Jurkat, Clone E6-1 (cell line): ENCODE data around the gene RSPRY1.
"Not testable (repeated sequence)": the region's sequence is repeated elsewhere in the genome, so short reads cannot be mapped to it uniquely, and the experiment has no call there.

Experiments
- DNase-seq: peaks from one replicate; pipeline ENCODE4 v3.0.0-alpha.2; 2011; ENCODE audit warnings: low read depth, low spot score
- H3K4me3 ChIP-seq: 2 replicates; pipeline ENCODE4 v1.5.1; 2011; ENCODE audit warnings: mild to moderate bottlenecking, low read length, control low read depth, moderate library complexity

The RSPRY1 gene

DNA sequence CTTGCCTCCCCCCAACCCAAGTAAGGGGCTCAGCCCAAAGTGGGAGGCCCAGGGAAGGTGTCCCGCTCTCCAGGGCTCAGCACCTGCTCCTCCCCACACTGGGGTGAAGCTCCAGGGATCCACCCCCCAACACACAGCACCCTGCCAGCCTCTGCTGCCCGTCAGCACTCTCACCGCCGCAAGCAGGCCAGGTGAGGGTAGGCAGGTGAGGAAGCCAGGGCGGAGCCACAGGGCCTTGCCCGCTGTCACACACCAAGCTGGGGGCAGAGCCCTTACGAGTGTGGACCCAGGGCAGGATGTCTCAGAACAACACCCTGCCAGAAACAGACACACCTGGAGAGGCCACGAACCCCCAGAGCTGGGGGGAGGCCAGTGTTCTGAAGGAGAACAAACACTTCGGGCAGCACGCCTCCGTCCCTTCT is 78.8 kb downstream of the RSPRY1 start:
- DNase-seq, result no peak

DNA sequence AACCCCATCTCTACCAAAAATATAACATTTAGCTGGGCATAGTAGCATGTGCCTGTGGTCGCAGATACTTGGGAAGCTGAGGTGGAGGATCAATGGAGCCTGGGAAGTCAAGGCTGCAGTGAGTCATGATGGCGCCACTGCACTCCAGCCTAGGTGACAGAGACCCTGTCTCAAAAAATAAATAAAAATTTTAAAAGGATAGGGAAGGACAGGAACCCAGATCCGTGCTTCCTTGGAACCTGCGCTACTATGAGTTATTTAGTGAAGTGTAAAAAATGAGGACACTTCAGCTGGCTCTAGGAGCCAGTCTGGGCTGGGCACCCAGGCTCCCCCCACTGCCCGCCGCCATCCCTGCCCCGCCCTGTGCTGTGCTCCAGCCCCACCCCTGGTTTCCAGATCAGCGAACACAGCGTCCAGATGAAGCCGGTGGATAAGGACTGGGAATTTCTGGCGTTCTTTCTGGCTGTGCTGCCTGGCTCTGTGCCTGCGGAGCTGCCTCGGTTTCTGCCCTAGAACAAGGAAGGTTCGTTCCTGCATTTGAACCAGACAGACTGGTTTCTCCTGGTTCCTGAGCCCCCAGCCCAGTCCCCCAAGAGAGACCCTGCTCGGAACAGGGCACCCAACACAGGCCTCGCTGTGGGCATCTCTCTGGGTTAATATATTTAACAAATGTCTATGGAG is 79.9 kb downstream of the RSPRY1 start:
- H3K4me3 ChIP-seq, result no peak overlapping the region; the same call in 1 of the 2 replicates
- DNase-seq, result no peak

More for the DNA sequence above, 78.8 kb downstream of the RSPRY1 start:
- H3K4me3 ChIP-seq, result no peak overlapping the region

DNA sequence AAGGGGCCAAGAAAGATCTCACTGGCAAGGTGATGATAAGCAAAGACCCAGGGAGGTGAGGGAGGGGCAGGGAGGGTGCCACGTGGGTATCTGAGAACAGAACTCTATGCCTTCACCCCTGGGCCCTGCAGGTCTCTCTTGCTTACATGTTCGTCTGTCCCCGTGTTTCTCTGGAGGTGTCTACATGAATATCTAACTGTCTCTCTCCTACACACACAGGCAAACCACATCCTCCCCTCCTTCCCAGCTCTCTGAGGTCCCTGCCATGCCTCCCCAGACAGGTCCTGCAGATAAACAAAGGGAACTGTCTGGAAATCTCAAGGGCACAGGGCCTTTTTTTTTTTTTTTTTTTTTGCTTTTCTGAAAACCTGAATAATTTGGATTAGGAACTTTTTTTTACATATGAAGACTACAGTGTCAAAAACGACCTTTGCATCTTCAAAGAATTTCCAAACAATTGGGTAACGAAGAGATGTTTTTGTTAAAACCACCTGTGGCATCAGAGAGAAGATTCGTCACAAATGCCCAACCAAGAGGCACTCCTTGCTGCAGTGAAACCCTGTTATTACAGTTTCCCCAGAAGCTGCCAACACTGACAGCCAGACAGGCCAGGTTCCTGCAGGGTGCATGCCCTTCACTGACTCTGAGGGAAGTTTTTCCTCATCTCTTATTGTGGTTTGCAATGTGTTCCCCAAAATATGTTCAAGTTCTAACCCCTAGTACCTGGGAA is 80.6 kb downstream of the RSPRY1 start:
- peak overlapping the region; percentile 29 for H3K4me3 ChIP-seq
- peak; percentile 94 for DNase-seq

DNA sequence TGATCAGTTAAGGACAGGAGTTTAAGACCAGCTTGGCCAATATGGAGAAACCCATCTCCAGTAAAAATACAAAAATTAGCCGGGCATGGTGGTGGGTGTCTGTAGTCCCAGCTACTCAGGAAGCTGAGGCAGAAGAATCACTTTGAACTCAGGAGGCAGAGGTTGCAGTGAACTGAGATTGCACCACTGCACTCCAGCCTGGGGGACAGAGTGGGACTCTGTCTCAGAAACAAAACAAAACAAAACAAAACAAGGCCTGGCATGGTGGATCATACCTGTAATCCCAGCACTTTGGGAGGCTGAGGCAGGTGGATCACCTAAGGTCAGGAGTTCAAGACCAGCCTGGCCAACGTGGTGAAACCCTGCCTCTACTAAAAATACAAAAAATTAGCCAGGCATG is 81.2 kb downstream of the RSPRY1 start:
- not testable (repeated sequence) for DNase-seq

DNA sequence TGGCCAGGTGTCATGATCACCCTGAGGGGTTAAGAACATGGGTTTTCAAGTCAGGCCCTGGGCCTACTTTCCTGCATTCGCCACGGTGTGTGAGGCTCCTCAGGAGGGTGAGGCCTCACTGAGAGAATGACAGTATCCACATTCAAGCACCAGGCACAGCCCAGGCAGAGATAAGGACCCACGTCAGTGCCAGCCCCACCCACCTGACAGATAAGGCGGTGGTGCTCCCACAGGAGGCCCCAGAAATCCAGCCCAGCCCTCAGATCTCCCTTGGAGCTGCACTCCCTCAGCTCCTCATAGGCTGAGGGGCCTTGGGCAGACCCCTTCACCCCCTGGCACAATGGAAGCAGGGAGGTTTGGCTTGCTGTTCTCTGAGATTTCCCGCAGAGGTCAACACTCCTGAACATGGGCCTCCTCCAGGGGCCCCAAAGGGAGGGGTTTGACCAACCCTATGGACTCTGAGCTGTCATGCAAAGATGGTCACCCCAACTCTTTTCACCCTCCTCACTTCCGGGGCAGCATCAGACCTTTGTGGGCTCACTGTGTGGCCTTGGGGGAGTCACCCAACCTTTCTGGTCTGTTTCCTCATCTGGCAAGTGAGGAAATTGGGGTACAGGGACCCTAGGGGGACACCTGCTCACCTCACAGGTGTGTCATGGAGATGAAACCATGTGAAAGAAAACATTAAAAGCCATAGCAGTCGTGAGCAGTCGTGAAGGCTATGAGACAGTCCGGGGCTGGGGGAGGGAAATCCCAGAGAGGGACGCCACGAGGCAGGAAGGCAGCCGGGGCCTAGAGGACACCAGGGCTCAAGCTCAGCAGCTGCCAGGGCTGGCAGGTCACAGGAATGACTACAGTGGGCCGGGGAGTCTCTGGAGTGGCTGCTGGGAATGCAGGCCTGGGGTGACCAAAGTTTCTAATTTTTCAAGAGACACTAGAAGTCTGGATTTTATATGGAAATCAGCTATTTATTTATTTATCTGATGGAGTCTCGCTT is 83.0 kb downstream of the RSPRY1 start:
- no peak overlapping the region for H3K4me3 ChIP-seq
- DNase-seq, result no peak

More for the DNA sequence above, 81.2 kb downstream of the RSPRY1 start:
- H3K4me3 ChIP-seq, result peak overlapping the region; percentile 29

DNA sequence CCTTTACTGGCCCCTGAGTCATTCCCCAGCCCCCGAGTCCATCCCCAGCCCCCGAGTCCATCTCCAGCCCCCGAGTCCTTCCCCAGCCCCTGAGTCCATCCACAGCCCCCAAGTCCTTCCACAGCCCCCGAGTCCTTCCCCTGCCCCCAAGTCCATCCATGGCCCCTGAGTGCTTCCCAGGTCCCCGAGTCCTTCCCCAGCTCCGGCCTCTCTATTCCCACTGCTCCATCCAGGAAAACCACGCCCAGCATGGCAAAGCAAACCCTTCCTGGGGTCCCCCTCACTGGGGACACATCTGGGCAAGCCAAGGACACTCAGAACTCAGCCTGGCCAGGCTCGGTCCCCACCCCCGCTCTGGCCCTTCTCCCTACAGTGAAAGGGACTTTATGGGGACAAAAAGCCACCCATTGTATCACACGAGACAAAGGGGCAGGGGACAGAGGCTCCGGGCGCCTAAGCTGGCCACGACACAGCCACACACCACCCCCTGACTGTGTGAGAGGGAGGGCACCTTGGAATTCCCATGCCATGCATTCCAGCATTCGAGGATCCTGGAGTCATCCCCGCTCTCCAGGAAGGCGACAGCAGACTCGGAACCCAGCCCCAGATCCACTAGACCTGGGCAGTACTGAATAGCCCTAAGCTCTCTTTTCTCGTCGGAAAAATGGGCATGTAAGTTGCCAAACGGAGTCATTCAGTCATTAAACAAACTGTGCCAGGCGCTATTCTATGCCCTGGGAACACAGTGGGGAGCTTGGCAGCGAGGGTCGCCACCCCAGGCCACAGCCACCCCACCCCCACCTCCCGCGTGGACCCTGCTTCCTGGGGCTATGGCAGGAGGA is 84.3 kb downstream of the RSPRY1 start:
- no peak overlapping the region for H3K4me3 ChIP-seq
- DNase-seq, result no peak

DNA sequence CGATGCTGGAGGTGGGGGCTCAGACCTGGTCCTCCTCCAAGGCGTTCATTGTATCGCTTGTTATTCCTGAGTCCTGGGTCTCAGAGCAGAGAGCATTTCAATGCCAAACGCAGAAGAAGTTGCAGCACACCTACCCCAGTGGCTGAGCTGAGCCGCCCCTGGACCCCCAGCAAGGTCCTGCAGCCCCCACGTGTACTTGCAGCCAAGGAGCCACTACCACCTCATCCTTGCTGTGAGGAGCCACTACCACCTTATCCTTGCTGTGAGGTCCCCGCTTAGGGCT is 84.9 kb downstream of the RSPRY1 start:
- no peak overlapping the region for H3K4me3 ChIP-seq
- no peak for DNase-seq

DNA sequence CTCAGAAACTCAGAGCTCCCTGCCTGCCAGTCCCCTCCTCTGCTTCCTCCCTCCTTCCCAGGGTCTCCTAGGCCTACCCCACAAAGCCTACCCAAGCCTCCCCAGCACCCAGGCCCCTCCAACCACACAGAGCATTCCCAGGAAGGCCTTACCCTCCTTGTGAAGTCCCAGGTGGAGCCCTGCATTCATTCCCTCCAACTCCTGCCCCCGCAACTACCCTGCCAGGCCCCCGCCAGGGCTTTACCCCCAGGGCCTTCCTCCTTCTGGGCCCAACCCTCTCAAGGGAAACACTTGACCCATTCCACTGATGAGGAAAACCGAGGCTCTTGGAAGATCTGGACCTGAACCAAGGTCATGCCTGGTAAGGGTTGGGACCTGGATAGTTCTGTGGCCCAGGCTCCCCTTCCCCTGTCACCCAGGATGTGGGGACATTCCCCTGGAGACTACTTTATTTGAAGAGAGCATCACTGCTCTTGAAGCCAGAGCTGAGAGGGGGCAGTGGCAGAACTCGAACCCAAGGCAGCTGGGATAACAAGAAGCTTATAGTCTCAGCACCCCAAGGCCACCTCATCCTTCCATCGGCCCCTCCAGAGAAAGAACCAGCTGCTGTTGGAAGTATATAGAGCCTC is 85.9 kb downstream of the RSPRY1 start:
- H3K4me3 ChIP-seq, result no peak overlapping the region
- no peak for DNase-seq

DNA sequence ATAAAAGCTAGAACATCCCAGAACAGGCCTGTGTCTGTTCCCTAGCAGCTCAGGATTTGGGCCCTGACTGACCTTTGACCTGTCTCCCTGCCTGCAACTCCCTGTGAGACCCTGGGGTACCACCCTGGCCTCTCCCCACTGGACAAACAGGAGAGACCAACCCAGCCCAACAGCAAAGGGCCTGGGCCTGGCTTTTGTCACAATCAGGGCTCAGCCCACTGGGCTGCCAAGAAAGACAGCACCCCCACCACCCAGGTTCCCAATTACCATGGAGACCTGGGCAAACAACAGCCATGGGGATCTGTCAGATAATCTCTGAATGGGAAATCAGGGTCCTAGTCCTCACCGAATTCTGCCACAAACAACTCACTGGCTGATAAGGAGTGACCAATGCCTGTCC is 87.2 kb downstream of the RSPRY1 start:
- no peak for DNase-seq
- H3K4me3 ChIP-seq, result no peak overlapping the region

DNA sequence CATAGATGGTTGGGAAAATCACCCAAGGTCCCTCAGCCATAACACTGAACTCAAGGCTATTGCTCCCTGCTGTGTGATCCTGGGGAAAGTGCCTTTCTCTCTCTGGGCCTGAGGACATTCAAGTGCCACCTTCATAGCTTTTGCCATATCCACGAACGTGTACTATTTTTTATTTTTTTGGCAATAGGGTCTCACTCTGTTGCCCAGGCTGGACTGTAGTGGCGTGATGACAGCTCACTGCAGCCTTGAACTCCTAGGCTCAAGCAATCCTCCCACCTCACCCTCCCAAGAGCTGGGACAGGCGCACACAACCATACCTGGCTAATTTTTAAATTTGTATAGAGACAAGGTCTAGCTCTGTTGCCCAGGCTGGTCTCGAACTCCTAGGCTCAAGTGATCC is 87.7 kb downstream of the RSPRY1 start:
- DNase-seq, result no peak
- H3K4me3 ChIP-seq, result no peak overlapping the region

DNA sequence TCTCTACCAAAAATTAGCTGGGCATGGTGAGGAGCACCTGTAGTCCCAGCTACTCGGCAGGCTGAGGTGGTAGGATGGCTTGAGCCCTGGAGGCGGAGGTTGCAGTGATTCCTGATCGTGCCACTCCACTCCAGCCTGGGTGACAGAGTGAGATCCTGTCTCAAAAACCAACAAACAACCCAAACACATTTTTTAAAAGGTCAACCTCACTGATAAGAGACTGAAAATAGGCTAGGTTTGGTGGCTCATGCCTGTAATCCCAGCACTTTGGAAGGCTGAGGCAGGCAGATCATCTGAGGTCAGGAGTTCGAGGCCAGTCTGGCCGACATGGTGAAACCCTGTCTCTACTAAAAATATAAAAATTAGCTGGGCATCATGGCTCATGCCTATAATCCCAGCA is 89.8 kb downstream of the RSPRY1 start:
- H3K4me3 ChIP-seq, DNase-seq: not testable (repeated sequence)

DNA sequence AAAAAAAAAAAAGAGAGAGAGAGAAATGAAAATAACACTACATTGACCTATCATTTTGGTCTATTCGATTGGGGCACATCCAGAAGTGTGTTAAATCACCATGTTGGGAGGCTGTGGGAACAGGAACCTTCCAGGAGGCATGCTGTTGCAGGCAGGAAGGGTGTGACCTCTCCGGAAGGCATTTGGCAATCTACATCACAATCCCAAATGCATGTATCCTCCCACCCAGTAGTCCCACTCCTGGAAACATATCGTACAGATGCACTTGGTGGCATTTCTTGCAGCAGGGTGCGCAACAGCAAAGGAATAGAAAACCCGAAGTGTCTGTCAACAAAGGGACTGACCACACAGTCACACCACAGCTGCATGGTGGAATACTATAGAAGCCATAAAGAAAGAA is 90.5 kb downstream of the RSPRY1 start:
- no peak for DNase-seq
- no peak overlapping the region for H3K4me3 ChIP-seq

DNA sequence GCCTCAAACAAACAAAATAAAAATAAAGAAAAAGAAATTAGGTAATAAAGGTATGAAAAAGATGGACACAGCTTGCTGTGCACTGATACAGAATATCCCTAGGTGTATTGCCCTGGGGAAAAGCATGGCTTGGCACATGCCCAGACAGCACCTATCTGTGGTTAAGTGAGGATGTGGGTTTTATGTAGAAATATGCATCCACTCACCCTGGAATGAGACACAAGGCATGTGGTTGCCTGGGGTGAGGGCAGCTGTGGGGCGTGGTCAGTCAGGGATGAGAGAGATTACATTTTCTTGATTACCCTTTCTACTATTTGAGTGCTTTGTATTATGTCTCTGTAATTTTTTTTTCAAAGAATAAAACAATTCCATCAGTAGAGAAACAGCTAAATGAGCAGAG is 91.5 kb downstream of the RSPRY1 start:
- H3K4me3 ChIP-seq, result no peak overlapping the region
- peak; percentile 93 for DNase-seq

DNA sequence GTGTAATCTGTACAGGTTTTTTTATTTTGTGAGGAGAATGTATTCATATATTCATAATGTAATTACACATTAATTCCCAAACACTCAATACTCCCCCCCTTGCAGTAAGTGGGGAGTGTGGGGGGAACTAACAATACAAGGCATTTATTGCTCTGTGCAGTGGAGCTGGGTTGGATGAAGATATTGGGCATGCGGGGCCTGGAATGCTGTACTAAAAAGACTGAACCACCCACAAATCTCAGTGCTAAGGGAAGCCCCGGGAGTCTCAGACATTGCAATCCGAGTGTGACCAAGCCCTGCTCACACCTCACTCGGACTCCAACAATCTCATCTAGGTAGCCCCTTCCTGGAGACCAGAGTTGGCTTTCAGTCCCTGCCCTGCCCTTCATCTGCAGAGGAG is 92.4 kb downstream of the RSPRY1 start:
- DNase-seq, result no peak
- no peak overlapping the region for H3K4me3 ChIP-seq

DNA sequence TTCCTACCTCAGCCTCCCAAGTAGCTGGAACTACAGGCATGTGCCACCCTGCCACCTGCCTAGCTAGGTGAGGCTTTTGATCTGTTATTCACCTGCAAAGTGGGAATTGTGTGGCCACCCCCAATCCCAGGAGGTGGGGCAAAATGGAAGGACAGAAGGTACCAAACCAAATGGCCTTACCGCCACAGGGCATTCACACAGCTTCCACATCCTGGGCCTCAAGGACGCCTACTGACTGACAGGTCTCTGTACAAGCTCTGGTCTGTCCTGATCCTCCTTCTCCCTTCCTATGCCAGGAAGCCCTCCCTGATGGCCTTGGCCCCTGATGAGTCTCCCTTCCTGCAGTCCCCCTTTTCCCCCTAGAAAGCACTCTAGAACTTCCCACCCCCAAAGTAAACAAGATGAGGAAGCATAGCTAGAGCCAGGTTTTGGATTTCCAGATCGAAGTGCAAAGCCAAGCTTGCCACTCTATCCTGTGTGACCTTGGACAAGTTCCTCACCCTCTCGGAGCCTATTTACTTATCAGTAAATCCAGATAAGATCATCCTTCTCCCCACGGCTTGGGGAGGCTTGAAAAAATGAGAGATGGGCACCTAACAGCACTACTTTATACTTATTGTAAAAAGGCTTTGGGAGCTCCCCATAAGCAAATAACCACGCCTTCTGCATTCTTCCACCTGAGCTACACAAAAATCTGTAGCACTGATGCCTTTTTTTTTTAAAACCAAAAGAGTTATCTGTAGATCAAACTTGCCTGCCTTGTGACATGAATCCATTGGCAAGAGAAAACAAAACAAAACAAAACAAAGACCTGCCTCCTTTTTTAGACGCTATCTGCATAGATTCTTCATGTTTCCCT is 93.9 kb downstream of the RSPRY1 start:
- no peak overlapping the region for H3K4me3 ChIP-seq
- DNase-seq, result no peak

DNA sequence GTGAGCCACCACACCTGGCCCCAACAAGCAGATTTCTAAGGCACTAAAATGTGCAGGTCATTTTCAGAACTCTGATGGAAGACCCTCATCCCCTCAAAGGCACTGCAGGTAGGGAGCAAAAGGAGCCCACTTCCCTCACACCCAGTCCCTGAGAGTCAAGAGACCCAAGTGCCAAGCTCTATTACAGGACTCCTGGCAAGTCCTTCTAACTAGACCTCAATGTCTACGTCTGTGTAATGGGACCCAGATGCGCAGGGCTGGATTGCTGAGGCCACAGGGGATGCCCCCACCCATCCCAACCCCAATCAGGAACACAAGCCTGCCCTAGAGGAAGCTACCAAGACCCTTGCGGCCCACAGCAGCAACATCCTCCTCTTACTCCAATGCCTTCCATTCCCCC is 95.7 kb downstream of the RSPRY1 start:
- H3K4me3 ChIP-seq, result no peak overlapping the region
- DNase-seq, result no peak

DNA sequence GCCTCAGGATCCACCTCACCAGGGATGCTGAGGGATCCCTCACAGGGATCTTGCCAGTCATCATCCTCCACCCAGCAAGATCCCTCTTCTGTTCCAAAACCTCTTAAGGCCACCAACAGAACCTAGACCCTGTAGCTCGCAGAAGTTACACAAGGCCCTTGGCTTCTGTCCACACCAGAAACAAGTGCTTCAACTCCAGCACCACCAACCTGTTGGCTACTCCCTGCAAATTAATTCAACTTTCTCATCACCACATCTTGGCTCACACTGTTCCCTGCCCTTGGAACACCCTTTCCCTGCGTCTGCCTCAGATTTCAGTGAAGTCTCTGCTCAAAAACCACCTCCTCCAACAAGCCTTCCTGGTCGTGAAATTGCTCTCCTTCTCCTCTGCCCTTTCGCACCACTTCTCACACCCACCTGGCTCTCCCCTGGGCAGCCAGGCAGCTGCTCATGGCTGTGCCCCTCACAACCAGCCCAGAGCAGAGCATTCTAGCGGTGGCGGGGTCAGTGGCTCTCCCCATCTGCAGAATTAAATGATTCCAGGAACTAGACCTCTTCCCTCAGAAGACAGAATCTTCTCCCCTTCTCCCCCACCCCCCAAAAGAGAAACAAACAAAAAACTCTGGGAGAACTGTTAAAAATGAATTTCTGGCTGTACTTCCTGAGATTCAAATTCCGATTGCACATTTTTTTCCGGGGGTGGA is 96.5 kb downstream of the RSPRY1 start:
- no peak overlapping the region for H3K4me3 ChIP-seq

More for the DNA sequence above, 96.5 kb downstream of the RSPRY1 start:
- DNase-seq, result no peak
